ENCODE measurements around the gene ID4.

Gene ID4

GRCh38 chr6:19848465-19849029 lies 11.4 kb downstream of the ID4 start:
- no peak overlapping the region for H3K27ac ChIP-seq (ENCODE audit: poor library complexity, severe bottlenecking)
- H3K4me1 ChIP-seq (ENCODE audit: insufficient read depth, poor library complexity, severe bottlenecking), result no peaks in the 10 kb centered on the region
- peaks cover 3% of the 10 kb centered on the region for H3K27me3 ChIP-seq (ENCODE audit: insufficient read depth, poor library complexity, severe bottlenecking)
- no peak overlapping the region for H3K4me3 ChIP-seq (ENCODE audit: severe bottlenecking)
- H3K36me3 ChIP-seq (ENCODE audit: low read depth), result no peaks in the 10 kb centered on the region
- TF ChIP-seq CTCF (IDR thresholded peaks at IDR 0.05; ENCODE audit: poor library complexity, severe bottlenecking), result no peak
- no peaks in the 10 kb centered on the region for H3K9me3 ChIP-seq (ENCODE audit: severe bottlenecking)
- DNase-seq (ENCODE audit: low spot score) (no peak), ATAC-seq (ENCODE audit: low read depth) (no peak)

GRCh38 chr6:19849196-19849595 lies 12.0 kb downstream of the ID4 start:
- H3K27me3 ChIP-seq (ENCODE audit: insufficient read depth, poor library complexity, severe bottlenecking), result peaks cover 3% of the 10 kb centered on the region
- no peak for ATAC-seq (ENCODE audit: low read depth)
- TF ChIP-seq CTCF (IDR thresholded peaks at IDR 0.05; ENCODE audit: poor library complexity, severe bottlenecking), result no peak
- no peaks in the 10 kb centered on the region for H3K36me3 ChIP-seq (ENCODE audit: low read depth)
- H3K4me3 ChIP-seq (ENCODE audit: severe bottlenecking), result no peak overlapping the region
- no peak overlapping the region for H3K27ac ChIP-seq (ENCODE audit: poor library complexity, severe bottlenecking)
- no peaks in the 10 kb centered on the region for H3K4me1 ChIP-seq (ENCODE audit: insufficient read depth, poor library complexity, severe bottlenecking)
- no peaks in the 10 kb centered on the region for H3K9me3 ChIP-seq (ENCODE audit: severe bottlenecking)
- DNase-seq (ENCODE audit: low spot score), result no peak

GRCh38 chr6:19849755-19850154 lies 12.6 kb downstream of the ID4 start:
- no peak for DNase-seq (ENCODE audit: low spot score)
- peaks cover under 1% of the 10 kb centered on the region for H3K27me3 ChIP-seq (ENCODE audit: insufficient read depth, poor library complexity, severe bottlenecking)
- H3K4me1 ChIP-seq (ENCODE audit: insufficient read depth, poor library complexity, severe bottlenecking), result no peaks in the 10 kb centered on the region
- no peak overlapping the region for H3K27ac ChIP-seq (ENCODE audit: poor library complexity, severe bottlenecking)
- ATAC-seq (ENCODE audit: low read depth), result no peak
- no peaks in the 10 kb centered on the region for H3K9me3 ChIP-seq (ENCODE audit: severe bottlenecking)
- TF ChIP-seq CTCF (IDR thresholded peaks at IDR 0.05; ENCODE audit: poor library complexity, severe bottlenecking), result no peak
- H3K36me3 ChIP-seq (ENCODE audit: low read depth), result no peaks in the 10 kb centered on the region
- no peak overlapping the region for H3K4me3 ChIP-seq (ENCODE audit: severe bottlenecking)

- Histone ChIP-seq H3K4me3 (ENCODE audit: severe bottlenecking) (no peak overlapping the region), H3K4me1 (ENCODE audit: insufficient read depth, poor library complexity, severe bottlenecking) (no peaks in the 10 kb centered on the region), H3K27me3 (ENCODE audit: insufficient read depth, poor library complexity, severe bottlenecking) (no peaks in the 10 kb centered on the region), H3K36me3 (ENCODE audit: low read depth) (no peaks in the 10 kb centered on the region), H3K9me3 (ENCODE audit: severe bottlenecking) (no peaks in the 10 kb centered on the region), H3K27ac (ENCODE audit: poor library complexity, severe bottlenecking) (no peak overlapping the region)
- ATAC-seq (ENCODE audit: low read depth) (peak; percentile 96), DNase-seq (ENCODE audit: low spot score) (no peak)
- TF ChIP-seq CTCF (IDR thresholded peaks at IDR 0.05; ENCODE audit: poor library complexity, severe bottlenecking), result peak; percentile 87
Measured at GRCh38 chr6:19851241-19852089, 14.3 kb downstream of the ID4 start.

- TF ChIP-seq CTCF (IDR thresholded peaks at IDR 0.05; ENCODE audit: poor library complexity, severe bottlenecking), result peak; percentile 64
- DNase-seq (ENCODE audit: low spot score) (no peak), ATAC-seq (ENCODE audit: low read depth) (no peak)
- Histone ChIP-seq H3K36me3 (ENCODE audit: low read depth) (no peaks in the 10 kb centered on the region), H3K27ac (ENCODE audit: poor library complexity, severe bottlenecking) (no peak overlapping the region), H3K4me3 (ENCODE audit: severe bottlenecking) (no peak overlapping the region), H3K4me1 (ENCODE audit: insufficient read depth, poor library complexity, severe bottlenecking) (no peaks in the 10 kb centered on the region), H3K27me3 (ENCODE audit: insufficient read depth, poor library complexity, severe bottlenecking) (no peaks in the 10 kb centered on the region), H3K9me3 (ENCODE audit: severe bottlenecking) (no peaks in the 10 kb centered on the region)
Measured at GRCh38 chr6:19852090-19852457, 14.9 kb downstream of the ID4 start.

Measured in RWPE2 (cell line).